GM12875 (cell line): ENCODE data around the gene MT3.

Experiments used
- H3K4me3 ChIP-seq: one replicate; pipeline ENCODE4 v1.5.1; 2011; ENCODE audit warnings: low read depth, low read length, control low read depth
- CTCF ChIP-seq: IDR thresholded peaks from 2 replicates; pipeline ENCODE4 v1.5.1; 2011; ENCODE audit warnings: low read depth, mild to moderate bottlenecking, control low read depth, inconsistent platforms, low read length, moderate library complexity, borderline replicate concordance; ENCODE audit not compliant: insufficient read depth

Gene MT3

GRCh38 chr16:56632156-56632847, 43.0 kb downstream of the MT3 start, which contains the start of gene MT1M:
Gene MT1M, plus strand, starts transcription at chr16:56632659. Its CDS starts 73 bp downstream, at chr16:56632732.
- no peak within 1 kb of the TSS for H3K4me3 ChIP-seq
- no peak for TF ChIP-seq CTCF

DNA sequence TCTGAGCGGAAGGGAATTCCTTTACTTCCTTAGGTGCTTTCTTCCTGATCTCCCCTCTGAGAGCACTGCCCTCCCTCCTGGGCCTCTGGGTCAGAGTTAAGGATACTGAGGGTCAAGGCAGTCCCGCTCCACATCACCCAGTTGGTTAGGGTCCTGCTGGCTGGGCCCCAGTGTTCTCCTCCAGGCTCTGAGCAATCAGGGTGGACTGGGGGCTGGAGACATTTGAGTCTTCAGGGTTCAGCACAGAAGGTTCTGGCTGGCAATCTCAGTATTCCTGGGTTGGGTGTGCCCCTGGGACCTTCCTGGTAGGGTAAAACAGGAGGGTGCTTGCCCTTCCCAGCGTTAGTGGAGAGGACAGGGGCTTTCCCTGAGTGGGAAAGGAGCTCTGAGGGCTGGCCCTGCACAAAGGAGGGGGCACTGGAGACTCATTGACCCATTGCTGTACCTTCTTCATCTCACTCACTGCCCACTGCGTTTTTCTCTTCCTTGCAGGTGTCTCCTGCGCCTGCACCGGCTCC, 43.6 kb downstream of the MT3 start:
- no peak for TF ChIP-seq CTCF
- no peak overlapping the region for H3K4me3 ChIP-seq

- TF ChIP-seq CTCF = no peak
- no peak overlapping the region for H3K4me3 ChIP-seq
These were observed 44.2 kb downstream of the MT3 start for GRCh38 chr16:56633535-56633934.

GRCh38 chr16:56634715-56635440, 45.5 kb downstream of the MT3 start:
- no peak for TF ChIP-seq CTCF
- no peak overlapping the region for H3K4me3 ChIP-seq

DNA sequence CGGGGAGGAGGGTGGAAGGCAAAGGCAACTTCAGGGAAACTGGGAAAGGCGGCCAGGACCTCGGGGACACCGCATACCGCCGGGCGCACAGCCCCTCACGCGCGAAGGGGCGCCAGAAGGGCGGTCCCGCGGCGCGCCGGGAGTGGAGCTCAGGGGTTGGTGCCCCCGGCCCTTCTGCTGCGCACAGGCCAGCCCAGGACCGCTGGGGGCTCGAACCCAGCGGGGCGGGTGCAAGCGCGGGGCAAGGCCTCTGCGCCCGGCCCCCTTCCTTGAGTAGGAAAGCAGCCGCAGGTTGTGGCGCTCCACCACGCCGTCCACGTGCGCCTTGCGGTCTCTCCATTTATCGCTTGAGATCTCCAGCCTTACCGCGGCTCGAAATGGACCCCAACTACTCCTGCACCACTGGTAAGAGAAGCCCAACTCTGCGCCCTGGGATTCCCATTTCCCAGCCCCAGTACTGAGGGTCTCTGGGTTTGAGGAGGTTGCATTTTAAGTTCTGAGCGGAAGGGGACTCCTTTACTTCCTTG, 46.2 kb downstream of the MT3 start:
- no peak for TF ChIP-seq CTCF
- H3K4me3 ChIP-seq = no peak overlapping the region

- H3K4me3 ChIP-seq = no peak overlapping the region
- no peak for TF ChIP-seq CTCF
These were observed 47.5 kb downstream of the MT3 start for GRCh38 chr16:56636616-56637413.
